Tibial nerve (tissue), 4 donors: ENCODE measurements around the gene TEX35. TPM values are rescaled to one million over a fixed set of nuclear protein-coding genes. Genes with fewer than 3 reads are reported as not detected.

ENCODE experiments used
- DNase-seq, 2 donors: peaks; one replicate each; pipeline ENCODE4 v3.0.0-alpha.2; 2019; ENCODE audit warnings: low spot score in 2 of 2
- H3K27ac ChIP-seq, 4 donors: fragments of 200-600 bp; sonication (generic) in 3 of 4; one replicate each; pipeline ENCODE4 v1.5.1; 2017 to 2019; ENCODE audit warnings: mild to moderate bottlenecking in 1 of 4
- H3K27me3 ChIP-seq, 2 donors: fragments of 200-600 bp; sonication (generic) in 1 of 2; one replicate each; pipeline versions ENCODE4 v1.5.1 to v1.6.0; 2017 to 2019
- H3K36me3 ChIP-seq, 3 donors: fragments of 200-600 bp; sonication (generic); one replicate each; pipeline ENCODE4 v1.5.1; 2018 to 2019
- H3K4me1 ChIP-seq, 4 donors: fragments of 200-600 bp; sonication (generic) in 3 of 4; one replicate each; pipeline ENCODE4 v1.5.1; 2017 to 2019
- H3K4me3 ChIP-seq, 4 donors: fragments of 200-600 bp; sonication (generic) in 3 of 4; one replicate each; pipeline ENCODE4 v1.5.1; 2017 to 2019; ENCODE audit warnings: mild to moderate bottlenecking in 1 of 4, moderate library complexity in 1 of 4
- H3K9me3 ChIP-seq, 4 donors: fragments of 200-600 bp; sonication (generic) in 3 of 4; one replicate each; pipeline ENCODE4 v1.5.1; 2017 to 2019
- CTCF ChIP-seq, 5 experiments: fragments of 200-600 bp in 3 of 5; fragments of 450-650 bp in 2 of 5; sonication (generic) in 3 of 5; IDR thresholded peaks; one replicate each; pipeline ENCODE4 v1.5.1; 2016 to 2019; ENCODE audit warnings: antibody characterized with exemption in 5 of 5, mild to moderate bottlenecking in 3 of 5, moderate library complexity in 2 of 5
- EP300 ChIP-seq, 2 donors: sonication (generic); formaldehyde crosslinking; IDR thresholded peaks; one replicate each; pipeline ENCODE4 v1.6.1; 2017; ENCODE audit warnings: antibody characterized with exemption in 2 of 2, mild to moderate bottlenecking in 1 of 2
- POLR2A ChIP-seq, 2 donors: fragments of 450-650 bp; IDR thresholded peaks; one replicate each; pipeline ENCODE4 v1.6.1; 2017; ENCODE audit warnings: antibody characterized with exemption in 2 of 2, mild to moderate bottlenecking in 2 of 2, moderate library complexity in 2 of 2
- WGBS, 2 donors: methylation state at CpG; one replicate each; pipeline ENCODE4 v1.1.5; 2018; 5-methylcytosine and 5-hydroxymethylcytosine counted together
- total RNA-seq, 4 donors: library from RNA; depleted of rRNA; stranded (reverse); fragments of >200 nt; gene quantifications; one replicate each; pipeline ENCODE4 v1.1.0, GENCODE V29; 2016

TEX35 gene
- total RNA-seq, 4 donors from 2014 or later: 4.2 TPM; not detected in 3

GRCh38 chr1:178563099-178563820, 50.4 kb downstream of the TEX35 start:
- H3K27ac ChIP-seq: no peak overlapping the region

GRCh38 chr1:178564086-178564782, 51.3 kb downstream of the TEX35 start:
- no peaks in the 10 kb centered on the region for H3K27me3 ChIP-seq
- H3K4me3 ChIP-seq: no peak overlapping the region
- H3K4me1 ChIP-seq: no peaks in the 10 kb centered on the region
- DNase-seq: no peak
- H3K9me3 ChIP-seq: peaks cover 0 to 8% (median 0%) of the 10 kb centered on the region in 4 donors
- H3K36me3 ChIP-seq: no peaks in the 10 kb centered on the region
- TF ChIP-seq CTCF (IDR thresholded peaks at IDR 0.05) (no peak), EP300 (IDR thresholded peaks at IDR 0.05) (no peak), POLR2A (IDR thresholded peaks at IDR 0.05) (no peak)
- WGBS, 2 donors: 41 to 50% methylated on average over 4 of the region's 4 CpGs
- H3K27ac ChIP-seq: no peak overlapping the region

More at GRCh38 chr1:178563099-178563820, 50.4 kb downstream of the TEX35 start:
- Histone ChIP-seq H3K4me3 (no peak overlapping the region), H3K27me3 (no peaks in the 10 kb centered on the region), H3K9me3 (peaks cover 0 to 8% (median 0%) of the 10 kb centered on the region in 4 donors), H3K36me3 (no peaks in the 10 kb centered on the region), H3K4me1 (no peaks in the 10 kb centered on the region)
- TF ChIP-seq EP300 (IDR thresholded peaks at IDR 0.05) (no peak), CTCF (IDR thresholded peaks at IDR 0.05) (no peak), POLR2A (IDR thresholded peaks at IDR 0.05) (no peak)
- DNase-seq: no peak
- 88 to 94% methylated on average over 7 of the region's 7 CpGs for WGBS, 2 donors

GRCh38 chr1:178564783-178565180, 51.9 kb downstream of the TEX35 start:
- 45 to 79% methylated on average over 2 of the region's 2 CpGs for WGBS, 2 donors
- TF ChIP-seq CTCF (IDR thresholded peaks at IDR 0.05) (no peak), EP300 (IDR thresholded peaks at IDR 0.05) (no peak), POLR2A (IDR thresholded peaks at IDR 0.05) (no peak)

GRCh38 chr1:178565586-178565985, 52.7 kb downstream of the TEX35 start:
- Histone ChIP-seq H3K27me3 (no peaks in the 10 kb centered on the region), H3K4me1 (no peaks in the 10 kb centered on the region), H3K4me3 (no peak overlapping the region), H3K9me3 (peaks cover 0 to 8% (median 0%) of the 10 kb centered on the region in 4 donors), H3K27ac (no peak overlapping the region), H3K36me3 (no peaks in the 10 kb centered on the region)
- DNase-seq: no peak
- WGBS, 2 donors: 97 to 98% methylated on average over 3 of the region's 3 CpGs
- TF ChIP-seq CTCF (IDR thresholded peaks at IDR 0.05): no peak
- no peak for TF ChIP-seq EP300 (IDR thresholded peaks at IDR 0.05)
- TF ChIP-seq POLR2A (IDR thresholded peaks at IDR 0.05): no peak

More at GRCh38 chr1:178564783-178565180, 51.9 kb downstream of the TEX35 start:
- DNase-seq: no peak
- Histone ChIP-seq H3K9me3 (peaks cover 0 to 8% (median 0%) of the 10 kb centered on the region in 4 donors), H3K27ac (no peak overlapping the region), H3K36me3 (no peaks in the 10 kb centered on the region), H3K4me1 (no peaks in the 10 kb centered on the region), H3K27me3 (no peaks in the 10 kb centered on the region), H3K4me3 (no peak overlapping the region)

GRCh38 chr1:178566187-178566586, 53.3 kb downstream of the TEX35 start:
- no peaks in the 10 kb centered on the region for H3K4me1 ChIP-seq
- H3K36me3 ChIP-seq: no peaks in the 10 kb centered on the region
- 95 to 99% methylated on average over 3 of the region's 3 CpGs for WGBS, 2 donors
- no peak overlapping the region for H3K4me3 ChIP-seq
- no peak for DNase-seq
- H3K9me3 ChIP-seq: peaks cover 0 to 8% (median 0%) of the 10 kb centered on the region in 4 donors
- TF ChIP-seq EP300 (IDR thresholded peaks at IDR 0.05) (no peak), POLR2A (IDR thresholded peaks at IDR 0.05) (no peak), CTCF (IDR thresholded peaks at IDR 0.05) (no peak)
- no peak overlapping the region for H3K27ac ChIP-seq
- no peaks in the 10 kb centered on the region for H3K27me3 ChIP-seq
